ENCODE measurements around the gene CBLL2.

- TF ChIP-seq TAF1 (IDR thresholded peaks at IDR 0.05; ENCODE audit: borderline replicate concordance, low read depth, low read length) (no peak), POLR2AphosphoS5 (IDR thresholded peaks at IDR 0.05; ENCODE audit: low read depth, low read length) (no peak)
Measured at GRCh38 chrX:22246620-22247019, 26.1 kb upstream of the CBLL2 start.
